K562 (cell line): ENCODE measurements around the gene RSBN1L. TPM values are rescaled to one million over a fixed set of nuclear protein-coding genes. Genes with fewer than 3 reads are reported as not detected.

Experiments used
- GABPB1 ChIP-seq: sonication (generic); formaldehyde crosslinking; IDR thresholded peaks from 2 replicates; pipeline ENCODE4 v1.8.0; 2022; ENCODE audit warnings: mild to moderate bottlenecking, missing genetic modification reagents
- MEF2A ChIP-seq: IDR thresholded peaks from 2 replicates; pipeline ENCODE4 v1.6.1; 2011; ENCODE audit warnings: low read depth, mild to moderate bottlenecking, low read length, moderate library complexity; ENCODE audit not compliant: control insufficient read depth
- NBN ChIP-seq: fragments of 450-650 bp; IDR thresholded peaks from 2 replicates; pipeline ENCODE4 v1.6.1; 2016; ENCODE audit warnings: low read depth, mild to moderate bottlenecking
- NCOA1 ChIP-seq: fragments of 450-650 bp; IDR thresholded peaks from 2 replicates; pipeline ENCODE4 v1.6.1; 2016; ENCODE audit warnings: low read depth
- NFATC3 ChIP-seq: fragments of 450-650 bp; IDR thresholded peaks from 2 replicates; pipeline ENCODE4 v1.6.1; 2017; ENCODE audit warnings: mild to moderate bottlenecking
- NFYB ChIP-seq: IDR thresholded peaks from 2 replicates; pipeline ENCODE4 v1.6.1; 2011; ENCODE audit warnings: mild to moderate bottlenecking, moderate library complexity; ENCODE audit not compliant: insufficient read length; ENCODE audit errors: extremely low read depth
- NRF1 ChIP-seq, 2 experiments: fragments of 450-650 bp; IDR thresholded peaks in 1 of 2; conservative IDR thresholded peaks in 1 of 2; 2 replicates each; pipeline ENCODE4 v1.6.1; 2014; ENCODE audit warnings: mild to moderate bottlenecking in 2 of 2
- POLR2B ChIP-seq: fragments of 450-650 bp; IDR thresholded peaks from 2 replicates; pipeline ENCODE4 v1.6.1; 2018; ENCODE audit warnings: low read depth; ENCODE audit not compliant: partially characterized antibody
- POLR3G ChIP-seq: IDR thresholded peaks from 2 replicates; pipeline ENCODE4 v1.6.1; 2011; ENCODE audit not compliant: insufficient read length, insufficient replicate concordance; ENCODE audit errors: extremely low read depth
- PREB ChIP-seq: sonication (generic); formaldehyde crosslinking; IDR thresholded peaks from 2 replicates; pipeline ENCODE4 v1.8.1; 2023; ENCODE audit warnings: mild to moderate bottlenecking, missing genetic modification reagents
- RAD21 ChIP-seq, 2 experiments: fragments of 250-450 bp in 1 of 2; fragments of 450-650 bp in 1 of 2; sonication (Bioruptor Pico) in 1 of 2; formaldehyde crosslinking in 1 of 2; IDR thresholded peaks in 1 of 2; conservative IDR thresholded peaks in 1 of 2; 2 replicates each; pipeline versions ENCODE4 v1.4.0 to v1.8.0; 2020 to 2022; ENCODE audit warnings: mild to moderate bottlenecking in 2 of 2, moderate library complexity in 1 of 2
- RBFOX2 ChIP-seq: fragments of 200-400 bp; formaldehyde crosslinking; IDR thresholded peaks from 2 replicates; pipeline ENCODE4 v1.6.1; 2017; ENCODE audit warnings: low read depth, mild to moderate bottlenecking, low read length, moderate library complexity
- SOX6 ChIP-seq: fragments of 450-650 bp; IDR thresholded peaks from 2 replicates; pipeline ENCODE4 v1.6.1; 2014; ENCODE audit warnings: mild to moderate bottlenecking
- TRIM25 ChIP-seq: fragments of 450-650 bp; IDR thresholded peaks from 2 replicates; pipeline ENCODE4 v1.7.0; 2016; ENCODE audit warnings: borderline replicate concordance
- ZNF398 ChIP-seq: fragments of 250-450 bp; sonication (Bioruptor Pico); IDR thresholded peaks from 2 replicates; pipeline ENCODE4 v1.8.0; 2021; ENCODE audit warnings: moderate library complexity, mild to moderate bottlenecking, inconsistent platforms
- ZNF518B ChIP-seq: fragments of 250-450 bp; sonication (Bioruptor Pico); IDR thresholded peaks from 2 replicates; pipeline ENCODE4 v1.5.0; 2021; ENCODE audit warnings: mild to moderate bottlenecking, moderate library complexity
- ZNF717 ChIP-seq: fragments of 250-450 bp; sonication (Bioruptor Pico); IDR thresholded peaks from 2 replicates; pipeline ENCODE4 v1.5.0; 2021
- ZNF785 ChIP-seq: fragments of 250-450 bp; sonication (Bioruptor Pico); IDR thresholded peaks from 2 replicates; pipeline ENCODE4 v1.4.0; 2020; ENCODE audit warnings: mild to moderate bottlenecking
- polyA plus RNA-seq, 8 experiments: library from polyadenylated mRNA; depleted of rRNA in 4 of 8; stranded (reverse) in 5 of 8; unstranded in 3 of 8; fragments of >200 nt; fragmentation: Nextera tagmentation in 2 of 8; fragmentation: Illumina TruSeq in 1 of 8; extraction: Ambion mirVana in 2 of 8; extraction: Trizol in 1 of 8; gene quantifications; 2 replicates each; pipeline versions ENCODE4 v1.2.1 to v1.2.3, GENCODE V29; 2011 to 2014; ENCODE audit warnings: inconsistent platforms in 1 of 8, missing spikeins in 1 of 8
- total RNA-seq, 7 experiments: library from RNA; depleted of rRNA in 6 of 7; stranded (reverse); fragments of >200 nt in 6 of 7; fragmentation: Illumina TruSeq in 2 of 7; extraction: Trizol in 2 of 7; gene quantifications; 2 replicates each; pipeline versions ENCODE4 v1.2.1 to v1.2.3, GENCODE V29; 2011 to 2021; ENCODE audit warnings: low replicate concordance in 1 of 7

Gene RSBN1L
- total and polyA plus RNA-seq, 9 of the 15 experiments (the other 6 are each of a cell fraction or from before 2014, with no cell fraction given) = 6.2 to 35.2 (median 20.1) TPM

- TF ChIP-seq TRIM25 = no peak; the same call in 1 of the 2 replicates
- no peak for TF ChIP-seq SOX6
- TF ChIP-seq NCOA1 = no peak
- no peak for TF ChIP-seq RAD21 (CRISPR knock-in tag; conservative IDR thresholded peaks at IDR 0.05 in 1 of 2, IDR thresholded peaks at IDR 0.05 in 1 of 2)
- no peak for TF ChIP-seq POLR2B
- TF ChIP-seq ZNF785 (CRISPR knock-in tag) = no peak
- no peak; a peak in 2 of 4 replicates for TF ChIP-seq NRF1 (conservative IDR thresholded peaks at IDR 0.05 in 1 of 2, IDR thresholded peaks at IDR 0.05 in 1 of 2)
- peak; percentile 14; the same call in 1 of the 2 replicates for TF ChIP-seq GABPB1 (CRISPR knock-in tag)
- TF ChIP-seq ZNF717 (CRISPR knock-in tag) = no peak
- TF ChIP-seq NFATC3 = no peak
- TF ChIP-seq PREB (CRISPR knock-in tag) = 0 out of 2 replicates have a peak, but pooled peaks have one; percentile 51
- no peak for TF ChIP-seq NFYB
- no peak for TF ChIP-seq ZNF398 (CRISPR knock-in tag)
- no peak for TF ChIP-seq POLR3G
- no peak for TF ChIP-seq ZNF518B (CRISPR knock-in tag)
- TF ChIP-seq RBFOX2 = peak; percentile 85
- no peak for TF ChIP-seq MEF2A
- TF ChIP-seq NBN = no peak
Measured at GRCh38 chr7:77696643-77697534, 630 bp downstream of the RSBN1L start (continued).
